Gastroesophageal sphincter (tissue), 3 donors: Measurements from ENCODE around the gene PAEP.

Experiments
- POLR2A ChIP-seq, 2 donors: fragments of 450-650 bp; IDR thresholded peaks; one replicate each; pipeline ENCODE4 v1.6.1; 2017; ENCODE audit warnings: antibody characterized with exemption in 2 of 2, mild to moderate bottlenecking in 2 of 2, moderate library complexity in 1 of 2
- POLR2AphosphoS5 ChIP-seq: sonication (generic); formaldehyde crosslinking; IDR thresholded peaks from one replicate; pipeline ENCODE4 v1.6.1; 2017; ENCODE audit warnings: antibody characterized with exemption
- TF ChIP-seq, protein P1 (sequence below), 4 experiments: fragments of 200-600 bp in 2 of 4; fragments of 450-650 bp in 2 of 4; sonication (generic) in 1 of 4; IDR thresholded peaks; one replicate each; pipeline ENCODE4 v1.5.1; 2017 to 2019; ENCODE audit warnings: antibody characterized with exemption in 4 of 4, mild to moderate bottlenecking in 2 of 4, moderate library complexity in 2 of 4

DNA sequence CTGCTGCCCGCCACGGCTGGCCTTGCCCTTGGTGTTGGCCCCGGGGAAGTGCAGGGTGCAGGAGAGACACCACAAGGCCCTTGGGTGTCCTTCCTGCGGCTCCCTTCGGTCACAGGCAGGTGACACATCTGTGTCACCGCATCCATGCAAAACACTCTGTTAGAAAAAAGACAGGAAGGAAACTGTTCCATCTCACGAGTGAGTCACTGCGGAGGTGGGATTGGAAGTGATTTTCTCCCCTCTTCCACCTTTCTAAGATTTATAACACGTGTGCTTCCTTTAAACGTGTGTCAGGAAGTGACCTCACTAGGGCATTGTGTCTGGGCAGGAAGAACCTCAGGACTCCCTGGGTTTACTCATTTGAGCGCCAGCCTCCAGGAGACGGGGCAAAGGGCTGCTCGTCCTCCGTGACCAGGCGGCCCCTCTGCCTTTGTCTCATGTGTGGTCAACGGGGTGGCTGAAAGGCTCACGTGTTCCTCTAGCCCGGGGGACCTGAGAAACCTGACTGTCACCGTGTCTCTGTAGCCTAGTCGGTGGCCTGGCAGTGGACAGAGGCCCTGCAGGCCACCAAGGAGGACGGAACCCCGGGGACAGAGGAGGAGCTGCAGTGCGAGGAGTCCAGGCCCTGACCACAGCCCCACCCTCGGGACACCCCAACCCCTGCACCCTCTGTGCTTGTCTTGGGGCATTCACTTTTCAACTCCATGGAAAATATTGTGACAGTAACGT, 45.3 kb upstream of the PAEP start:
- TF ChIP-seq, protein P1, sequence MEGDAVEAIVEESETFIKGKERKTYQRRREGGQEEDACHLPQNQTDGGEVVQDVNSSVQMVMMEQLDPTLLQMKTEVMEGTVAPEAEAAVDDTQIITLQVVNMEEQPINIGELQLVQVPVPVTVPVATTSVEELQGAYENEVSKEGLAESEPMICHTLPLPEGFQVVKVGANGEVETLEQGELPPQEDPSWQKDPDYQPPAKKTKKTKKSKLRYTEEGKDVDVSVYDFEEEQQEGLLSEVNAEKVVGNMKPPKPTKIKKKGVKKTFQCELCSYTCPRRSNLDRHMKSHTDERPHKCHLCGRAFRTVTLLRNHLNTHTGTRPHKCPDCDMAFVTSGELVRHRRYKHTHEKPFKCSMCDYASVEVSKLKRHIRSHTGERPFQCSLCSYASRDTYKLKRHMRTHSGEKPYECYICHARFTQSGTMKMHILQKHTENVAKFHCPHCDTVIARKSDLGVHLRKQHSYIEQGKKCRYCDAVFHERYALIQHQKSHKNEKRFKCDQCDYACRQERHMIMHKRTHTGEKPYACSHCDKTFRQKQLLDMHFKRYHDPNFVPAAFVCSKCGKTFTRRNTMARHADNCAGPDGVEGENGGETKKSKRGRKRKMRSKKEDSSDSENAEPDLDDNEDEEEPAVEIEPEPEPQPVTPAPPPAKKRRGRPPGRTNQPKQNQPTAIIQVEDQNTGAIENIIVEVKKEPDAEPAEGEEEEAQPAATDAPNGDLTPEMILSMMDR (IDR thresholded peaks at IDR 0.05): no peak
- TF ChIP-seq POLR2A (IDR thresholded peaks at IDR 0.05) (no peak), POLR2AphosphoS5 (no peak)
